ENCODE results near the gene CTNNBL1. TPM values are rescaled to one million over a fixed set of nuclear protein-coding genes. Genes with fewer than 3 reads are reported as not detected.

Gene CTNNBL1
- total and polyA plus RNA-seq, 7 experiments from 2014 or later = 41.7 to 93.4 (median 56.4) TPM

GRCh38 chr20:37841389-37841788, 147.6 kb downstream of the CTNNBL1 start:
- H3K27me3 Mint-ChIP-seq = no peaks in the 10 kb centered on the region
- ATAC-seq (no peak), DNase-seq (no peak)
- peaks cover 0 to 5% (median under 1%) of the 10 kb centered on the region in 7 donors for H3K4me1 Mint-ChIP-seq
- CTCF ChIA-PET = no interaction called here
- H3K4me3 Mint-ChIP-seq = no peak overlapping the region
- no peaks in the 10 kb centered on the region for H3K9me3 ChIP-seq (ENCODE audit: control insufficient read depth in 2 of 3, low read length in 3 of 3)
- no peak overlapping the region for H3K4me3 ChIP-seq (ENCODE audit: low read length)
- no peak overlapping the region for H3K27ac Mint-ChIP-seq
- H3K36me3 ChIP-seq (ENCODE audit: control insufficient read depth in 2 of 3, insufficient read depth in 3 of 3, low read length in 3 of 3) = peaks cover 0 to 64% (median 0%) of the 10 kb centered on the region in 3 experiments
- no peaks in the 10 kb centered on the region for H3K9me3 Mint-ChIP-seq
- intact Hi-C loops (cut with micrococcal nuclease) = no loop called here
- peaks cover 0 to 64% (median 21%) of the 10 kb centered on the region in 5 donors for H3K36me3 Mint-ChIP-seq
- no peaks in the 10 kb centered on the region for H3K4me1 ChIP-seq (ENCODE audit: control insufficient read depth in 2 of 2, insufficient read depth in 2 of 2, low read length in 2 of 2)
- H3K27me3 ChIP-seq (ENCODE audit: control insufficient read depth in 2 of 2, insufficient read depth in 2 of 2, low read length in 2 of 2) = no peaks in the 10 kb centered on the region
- POLR2A ChIA-PET = interaction anchor here (0.6 kb wide), 1 partner anchor 15 kb away, joined by 4 read pairs; no protein-coding TSS in a partner anchor
- no peak overlapping the region for H3K27ac ChIP-seq (ENCODE audit: low read depth, low read length)

- peaks cover 0 to 68% (median 0%) of the 10 kb centered on the region in 3 experiments for H3K36me3 ChIP-seq (ENCODE audit: control insufficient read depth in 2 of 3, insufficient read depth in 3 of 3, low read length in 3 of 3)
- H3K4me1 Mint-ChIP-seq = peaks cover 0 to 3% (median 0%) of the 10 kb centered on the region in 7 donors
- H3K27ac Mint-ChIP-seq = no peak overlapping the region
- H3K27ac ChIP-seq (ENCODE audit: low read depth, low read length) = no peak overlapping the region
- ATAC-seq = no peak
- intact Hi-C loops (cut with micrococcal nuclease) = no loop called here
- H3K9me3 ChIP-seq (ENCODE audit: control insufficient read depth in 2 of 3, low read length in 3 of 3) = no peaks in the 10 kb centered on the region
- POLR2A ChIA-PET = no interaction called here
- no peak overlapping the region for H3K4me3 ChIP-seq (ENCODE audit: low read length)
- CTCF ChIA-PET = no interaction called here
- H3K4me3 Mint-ChIP-seq = no peak overlapping the region
- no peaks in the 10 kb centered on the region for H3K9me3 Mint-ChIP-seq
- H3K36me3 Mint-ChIP-seq = peaks cover 0 to 65% (median 25%) of the 10 kb centered on the region in 5 donors
- H3K27me3 Mint-ChIP-seq = no peaks in the 10 kb centered on the region
- H3K4me1 ChIP-seq (ENCODE audit: control insufficient read depth in 2 of 2, insufficient read depth in 2 of 2, low read length in 2 of 2) = no peaks in the 10 kb centered on the region
- no peaks in the 10 kb centered on the region for H3K27me3 ChIP-seq (ENCODE audit: control insufficient read depth in 2 of 2, insufficient read depth in 2 of 2, low read length in 2 of 2)
- DNase-seq = no peak
Measured at GRCh38 chr20:37841971-37842370, 148.1 kb downstream of the CTNNBL1 start.

GRCh38 chr20:37845241-37845681, 151.4 kb downstream of the CTNNBL1 start:
- H3K36me3 Mint-ChIP-seq = peaks cover 5 to 66% (median 42%) of the 10 kb centered on the region in 5 donors

GRCh38 chr20:37845878-37846277, 152.0 kb downstream of the CTNNBL1 start:
- intact Hi-C loops (cut with micrococcal nuclease) = no loop called here
- ChIA-PET CTCF (no interaction called here), POLR2A (no interaction called here)
- Histone ChIP-seq H3K27me3 (ENCODE audit: control insufficient read depth in 2 of 2, insufficient read depth in 2 of 2, low read length in 2 of 2) (no peaks in the 10 kb centered on the region), H3K36me3 (ENCODE audit: control insufficient read depth in 2 of 3, insufficient read depth in 3 of 3, low read length in 3 of 3) (peaks cover 0 to 82% (median 0%) of the 10 kb centered on the region in 3 experiments), H3K27ac (ENCODE audit: low read depth, low read length) (no peak overlapping the region), H3K4me1 (ENCODE audit: control insufficient read depth in 2 of 2, insufficient read depth in 2 of 2, low read length in 2 of 2) (no peaks in the 10 kb centered on the region), H3K9me3 (ENCODE audit: control insufficient read depth in 2 of 3, low read length in 3 of 3) (no peaks in the 10 kb centered on the region), H3K4me3 (ENCODE audit: low read length) (no peak overlapping the region)
- Mint-ChIP-seq H3K27ac (peak overlapping the region in 1 of 9 donors; percentile 62), H3K36me3 (peaks cover 3 to 66% (median 40%) of the 10 kb centered on the region in 5 donors), H3K9me3 (no peaks in the 10 kb centered on the region), H3K4me1 (no peaks in the 10 kb centered on the region), H3K4me3 (no peak overlapping the region), H3K27me3 (no peaks in the 10 kb centered on the region)
- ATAC-seq (no peak), DNase-seq (no peak)

More at GRCh38 chr20:37845241-37845681, 151.4 kb downstream of the CTNNBL1 start:
- no peaks in the 10 kb centered on the region for H3K27me3 ChIP-seq (ENCODE audit: control insufficient read depth in 2 of 2, insufficient read depth in 2 of 2, low read length in 2 of 2)
- H3K36me3 ChIP-seq (ENCODE audit: control insufficient read depth in 2 of 3, insufficient read depth in 3 of 3, low read length in 3 of 3) = peaks cover 0 to 86% (median 0%) of the 10 kb centered on the region in 3 experiments
- no peaks in the 10 kb centered on the region for H3K4me1 ChIP-seq (ENCODE audit: control insufficient read depth in 2 of 2, insufficient read depth in 2 of 2, low read length in 2 of 2)
- intact Hi-C loops (cut with micrococcal nuclease) = no loop called here
- POLR2A ChIA-PET = no interaction called here
- no peak overlapping the region for H3K4me3 ChIP-seq (ENCODE audit: low read length)
- H3K27ac Mint-ChIP-seq = no peak overlapping the region
- ATAC-seq (no peak), DNase-seq (no peak)
- H3K27me3 Mint-ChIP-seq = no peaks in the 10 kb centered on the region
- no peak overlapping the region for H3K4me3 Mint-ChIP-seq
- no peaks in the 10 kb centered on the region for H3K9me3 ChIP-seq (ENCODE audit: control insufficient read depth in 2 of 3, low read length in 3 of 3)
- CTCF ChIA-PET = no interaction called here
- H3K27ac ChIP-seq (ENCODE audit: low read depth, low read length) = no peak overlapping the region
- no peaks in the 10 kb centered on the region for H3K4me1 Mint-ChIP-seq
- H3K9me3 Mint-ChIP-seq = no peaks in the 10 kb centered on the region

GRCh38 chr20:37846573-37846972, 152.7 kb downstream of the CTNNBL1 start:
- no peaks in the 10 kb centered on the region for H3K27me3 Mint-ChIP-seq
- intact Hi-C loops (cut with micrococcal nuclease) = no loop called here

GRCh38 chr20:37848706-37849105, 154.9 kb downstream of the CTNNBL1 start:
- no peaks in the 10 kb centered on the region for H3K27me3 Mint-ChIP-seq
- peaks cover 0 to 68% (median 3%) of the 10 kb centered on the region in 3 experiments for H3K36me3 ChIP-seq (ENCODE audit: control insufficient read depth in 2 of 3, insufficient read depth in 3 of 3, low read length in 3 of 3)
- peak overlapping the region in 1 of 9 donors; percentile 57 for H3K27ac Mint-ChIP-seq
- no peak overlapping the region for H3K4me3 ChIP-seq (ENCODE audit: low read length)
- POLR2A ChIA-PET = no interaction called here
- intact Hi-C loops (cut with micrococcal nuclease) = no loop called here
- H3K9me3 Mint-ChIP-seq = no peaks in the 10 kb centered on the region
- H3K27ac ChIP-seq (ENCODE audit: low read depth, low read length) = no peak overlapping the region
- no peaks in the 10 kb centered on the region for H3K9me3 ChIP-seq (ENCODE audit: control insufficient read depth in 2 of 3, low read length in 3 of 3)
- no peaks in the 10 kb centered on the region for H3K4me1 Mint-ChIP-seq
- CTCF ChIA-PET = no interaction called here
- DNase-seq = no peak
- no peak for ATAC-seq
- no peaks in the 10 kb centered on the region for H3K4me1 ChIP-seq (ENCODE audit: control insufficient read depth in 2 of 2, insufficient read depth in 2 of 2, low read length in 2 of 2)
- H3K27me3 ChIP-seq (ENCODE audit: control insufficient read depth in 2 of 2, insufficient read depth in 2 of 2, low read length in 2 of 2) = no peaks in the 10 kb centered on the region
- no peak overlapping the region for H3K4me3 Mint-ChIP-seq
- peaks cover 2 to 55% (median 33%) of the 10 kb centered on the region in 5 donors for H3K36me3 Mint-ChIP-seq

More at GRCh38 chr20:37846573-37846972, 152.7 kb downstream of the CTNNBL1 start:
- Mint-ChIP-seq H3K4me3 (no peak overlapping the region), H3K4me1 (no peaks in the 10 kb centered on the region), H3K36me3 (peaks cover 3 to 62% (median 39%) of the 10 kb centered on the region in 5 donors), H3K9me3 (no peaks in the 10 kb centered on the region), H3K27ac (no peak overlapping the region)
- Histone ChIP-seq H3K4me3 (ENCODE audit: low read length) (no peak overlapping the region), H3K27ac (ENCODE audit: low read depth, low read length) (no peak overlapping the region), H3K9me3 (ENCODE audit: control insufficient read depth in 2 of 3, low read length in 3 of 3) (no peaks in the 10 kb centered on the region), H3K4me1 (ENCODE audit: control insufficient read depth in 2 of 2, insufficient read depth in 2 of 2, low read length in 2 of 2) (no peaks in the 10 kb centered on the region), H3K27me3 (ENCODE audit: control insufficient read depth in 2 of 2, insufficient read depth in 2 of 2, low read length in 2 of 2) (no peaks in the 10 kb centered on the region), H3K36me3 (ENCODE audit: control insufficient read depth in 2 of 3, insufficient read depth in 3 of 3, low read length in 3 of 3) (peaks cover 0 to 75% (median 0%) of the 10 kb centered on the region in 3 experiments)
- DNase-seq (no peak), ATAC-seq (no peak)
- ChIA-PET POLR2A (no interaction called here), CTCF (no interaction called here)

GRCh38 chr20:37849156-37849555, 155.3 kb downstream of the CTNNBL1 start:
- no peak for ATAC-seq
- no peaks in the 10 kb centered on the region for H3K4me1 ChIP-seq (ENCODE audit: control insufficient read depth in 2 of 2, insufficient read depth in 2 of 2, low read length in 2 of 2)
- H3K36me3 ChIP-seq (ENCODE audit: control insufficient read depth in 2 of 3, insufficient read depth in 3 of 3, low read length in 3 of 3) = peaks cover 0 to 63% (median 3%) of the 10 kb centered on the region in 3 experiments
- Mint-ChIP-seq H3K4me1 (no peaks in the 10 kb centered on the region), H3K4me3 (no peak overlapping the region), H3K9me3 (no peaks in the 10 kb centered on the region), H3K36me3 (peaks cover 5 to 60% (median 33%) of the 10 kb centered on the region in 5 donors), H3K27me3 (no peaks in the 10 kb centered on the region), H3K27ac (peak overlapping the region in 1 of 9 donors; percentile 57)
- no peak overlapping the region for H3K4me3 ChIP-seq (ENCODE audit: low read length)
- H3K27me3 ChIP-seq (ENCODE audit: control insufficient read depth in 2 of 2, insufficient read depth in 2 of 2, low read length in 2 of 2) = no peaks in the 10 kb centered on the region
- intact Hi-C loops (cut with micrococcal nuclease) = no loop called here
- H3K27ac ChIP-seq (ENCODE audit: low read depth, low read length) = no peak overlapping the region
- CTCF ChIA-PET = no interaction called here
- no peaks in the 10 kb centered on the region for H3K9me3 ChIP-seq (ENCODE audit: control insufficient read depth in 2 of 3, low read length in 3 of 3)
- POLR2A ChIA-PET = no interaction called here
- DNase-seq = no peak

Data from naive thymus-derived CD4-positive, alpha-beta T cell (primary cell).